HG03520 (cell line): ENCODE data around the gene PBX3.

Source experiments
- ATAC-seq: cut with Tn5 transposase; IDR thresholded peaks from one replicate; pipeline ENCODE4 v1.9.1; 2021; ENCODE audit warnings: mild to moderate bottlenecking, moderate library complexity; ENCODE audit not compliant: unreplicated experiment

Gene PBX3

DNA sequence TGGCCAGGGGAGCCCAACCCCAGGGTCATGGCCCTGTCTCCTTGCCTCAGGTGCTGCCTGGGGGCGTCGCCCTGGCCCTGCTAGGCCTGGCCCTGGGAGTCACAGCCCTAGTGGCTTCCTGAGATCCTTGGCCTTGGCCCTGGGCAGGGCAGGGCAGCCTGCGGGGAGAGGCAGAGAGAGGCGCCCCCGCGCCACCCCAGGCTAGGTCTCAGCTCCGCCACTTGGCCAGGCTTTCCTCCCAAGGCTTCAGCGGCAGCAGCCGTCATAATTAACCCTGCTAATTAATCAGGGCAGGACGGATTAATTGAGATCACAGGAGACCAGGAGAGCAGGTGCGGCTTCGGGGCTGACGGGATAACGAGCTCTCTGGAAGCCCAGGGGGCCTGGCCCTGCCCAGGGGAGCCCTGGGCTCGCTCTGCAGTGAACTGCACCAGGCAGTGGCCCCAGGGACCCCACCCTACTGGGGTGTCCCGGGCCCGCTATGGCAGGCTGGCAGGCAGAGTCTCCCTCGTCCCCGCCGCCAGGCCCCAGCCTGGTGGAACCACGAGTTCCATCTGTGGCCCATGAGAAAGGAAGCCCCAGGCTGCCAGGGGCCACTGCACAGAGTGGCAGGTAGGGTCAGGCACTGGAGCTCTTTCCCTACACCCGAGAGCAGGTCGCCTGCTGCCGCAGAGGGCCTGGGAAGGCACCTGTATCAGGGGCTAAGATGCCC, 269.6 kb downstream of the PBX3 start:
- no peak for ATAC-seq
